GM12801 (cell line): ENCODE results near the gene KRTAP9-7.
"Not testable (repeated sequence)": the region's sequence is repeated elsewhere in the genome, so short reads cannot be mapped to it uniquely, and the experiment has no call there.

Experiments
- TF ChIP-seq, protein P1 (sequence below): IDR thresholded peaks from one replicate; pipeline ENCODE4 v1.5.1; 2011; ENCODE audit warnings: control low read depth; ENCODE audit not compliant: insufficient read length; ENCODE audit errors: extremely low read depth

KRTAP9-7 gene, protein sequence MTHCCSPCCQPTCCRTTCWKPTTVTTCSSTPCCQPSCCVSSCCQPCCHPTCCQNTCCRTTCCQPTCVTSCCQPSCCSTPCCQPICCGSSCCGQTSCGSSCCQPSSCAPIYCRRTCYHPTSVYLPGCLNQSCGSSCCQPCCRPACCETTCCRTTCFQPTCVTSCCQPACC

DNA sequence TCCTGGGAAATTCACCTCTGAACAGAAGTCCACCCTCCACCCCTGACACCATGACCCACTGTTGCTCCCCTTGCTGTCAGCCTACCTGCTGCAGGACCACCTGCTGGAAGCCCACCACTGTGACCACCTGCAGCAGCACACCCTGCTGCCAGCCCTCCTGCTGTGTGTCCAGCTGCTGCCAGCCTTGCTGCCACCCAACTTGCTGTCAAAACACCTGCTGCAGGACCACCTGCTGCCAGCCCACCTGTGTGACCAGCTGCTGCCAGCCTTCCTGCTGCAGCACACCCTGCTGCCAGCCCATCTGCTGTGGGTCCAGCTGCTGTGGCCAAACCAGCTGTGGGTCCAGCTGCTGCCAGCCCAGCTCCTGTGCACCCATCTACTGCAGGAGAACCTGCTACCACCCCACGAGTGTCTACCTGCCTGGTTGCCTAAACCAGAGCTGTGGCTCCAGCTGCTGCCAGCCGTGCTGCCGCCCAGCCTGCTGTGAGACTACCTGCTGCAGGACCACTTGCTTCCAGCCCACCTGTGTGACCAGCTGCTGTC is at the start of gene KRTAP9-7:
Gene KRTAP9-7, plus strand, starts transcription at position 51 of the 543 bp plus-strand sequence. Its CDS starts 0 bp downstream, at position 51.
- TF ChIP-seq, protein P1, sequence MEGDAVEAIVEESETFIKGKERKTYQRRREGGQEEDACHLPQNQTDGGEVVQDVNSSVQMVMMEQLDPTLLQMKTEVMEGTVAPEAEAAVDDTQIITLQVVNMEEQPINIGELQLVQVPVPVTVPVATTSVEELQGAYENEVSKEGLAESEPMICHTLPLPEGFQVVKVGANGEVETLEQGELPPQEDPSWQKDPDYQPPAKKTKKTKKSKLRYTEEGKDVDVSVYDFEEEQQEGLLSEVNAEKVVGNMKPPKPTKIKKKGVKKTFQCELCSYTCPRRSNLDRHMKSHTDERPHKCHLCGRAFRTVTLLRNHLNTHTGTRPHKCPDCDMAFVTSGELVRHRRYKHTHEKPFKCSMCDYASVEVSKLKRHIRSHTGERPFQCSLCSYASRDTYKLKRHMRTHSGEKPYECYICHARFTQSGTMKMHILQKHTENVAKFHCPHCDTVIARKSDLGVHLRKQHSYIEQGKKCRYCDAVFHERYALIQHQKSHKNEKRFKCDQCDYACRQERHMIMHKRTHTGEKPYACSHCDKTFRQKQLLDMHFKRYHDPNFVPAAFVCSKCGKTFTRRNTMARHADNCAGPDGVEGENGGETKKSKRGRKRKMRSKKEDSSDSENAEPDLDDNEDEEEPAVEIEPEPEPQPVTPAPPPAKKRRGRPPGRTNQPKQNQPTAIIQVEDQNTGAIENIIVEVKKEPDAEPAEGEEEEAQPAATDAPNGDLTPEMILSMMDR = not testable (repeated sequence)

DNA sequence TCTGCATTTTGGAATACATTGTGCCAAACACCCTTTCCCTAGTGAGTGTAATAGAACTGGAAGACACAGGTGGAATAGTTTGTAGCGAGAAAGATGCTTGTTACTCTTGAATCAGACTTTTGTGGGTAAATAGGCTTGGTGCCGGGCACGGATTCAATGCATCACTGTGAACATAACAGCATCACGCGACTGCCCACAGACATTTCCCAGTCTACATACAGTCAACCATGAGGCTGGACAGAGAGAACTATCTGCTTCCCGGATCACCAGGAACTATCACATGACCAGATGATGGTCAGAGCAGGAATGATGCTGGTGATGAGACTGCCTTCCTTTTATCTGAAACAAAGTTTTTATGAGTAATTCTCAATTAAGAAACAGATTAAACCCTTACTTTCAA is 49.4 kb upstream of the KRTAP9-7 start:
- TF ChIP-seq, protein P1 = no peak

DNA sequence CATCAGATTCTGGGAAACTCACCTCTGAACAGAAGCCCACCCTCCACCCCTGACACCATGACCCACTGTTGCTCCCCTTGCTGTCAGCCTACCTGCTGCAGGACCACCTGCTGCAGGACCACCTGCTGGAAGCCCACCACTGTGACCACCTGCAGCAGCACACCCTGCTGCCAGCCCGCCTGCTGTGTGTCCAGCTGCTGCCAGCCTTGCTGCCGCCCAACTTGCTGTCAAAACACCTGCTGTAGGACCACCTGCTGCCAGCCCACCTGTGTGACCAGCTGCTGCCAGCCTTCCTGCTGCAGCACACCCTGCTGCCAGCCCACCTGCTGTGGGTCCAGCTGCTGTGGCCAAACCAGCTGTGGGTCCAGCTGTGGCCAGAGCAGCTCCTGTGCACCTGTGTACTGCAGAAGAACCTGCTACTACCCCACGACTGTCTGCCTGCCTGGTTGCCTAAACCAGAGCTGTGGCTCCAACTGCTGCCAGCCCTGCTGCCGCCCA is 48.9 kb upstream of the KRTAP9-7 start, which contains the start of gene KRTAP9-2:
Gene KRTAP9-2, plus strand, starts transcription at position 51 of the 498 bp plus-strand sequence. Its CDS starts 7 bp downstream, at position 58.
- TF ChIP-seq, protein P1 = not testable (repeated sequence)

DNA sequence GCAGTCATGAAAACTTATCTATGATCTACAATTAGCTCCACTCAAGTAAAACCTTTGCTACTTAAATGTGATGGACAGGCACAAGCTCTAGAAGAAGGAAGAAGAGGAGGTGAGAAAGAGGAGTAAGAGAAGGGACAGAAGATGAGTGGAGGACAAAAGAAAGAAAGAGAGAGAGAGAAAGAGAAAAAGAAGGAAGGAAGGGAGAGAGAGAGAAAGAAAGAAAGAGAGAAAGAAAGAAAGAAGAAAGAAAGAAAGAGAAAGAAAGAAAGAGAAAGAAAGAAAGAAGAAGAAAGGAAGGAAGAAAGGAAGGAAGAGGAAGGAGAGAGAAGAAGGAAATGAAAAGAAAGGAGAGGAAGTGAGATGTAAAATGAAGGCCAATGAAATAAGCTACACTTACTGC is 45.4 kb upstream of the KRTAP9-7 start:
- TF ChIP-seq, protein P1 = no peak

DNA sequence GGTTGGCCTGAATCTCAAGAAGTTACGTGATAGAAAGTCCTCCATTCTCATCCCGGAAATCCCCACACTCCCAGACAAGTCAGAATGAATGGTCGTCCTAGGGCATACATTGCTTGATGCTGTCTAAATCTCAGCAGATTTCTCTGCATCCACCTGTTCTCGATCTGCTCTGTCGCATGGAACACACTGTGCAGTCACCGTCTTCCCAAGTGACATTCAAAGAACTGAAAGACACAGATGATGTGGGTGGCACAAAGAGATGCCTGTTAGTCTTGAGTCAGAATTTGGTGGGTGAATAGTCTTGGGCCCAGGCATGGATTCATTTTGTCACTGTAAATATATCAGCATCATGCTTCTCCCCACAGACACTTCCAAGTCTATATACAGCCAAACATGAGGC is 43.8 kb upstream of the KRTAP9-7 start:
- TF ChIP-seq, protein P1 = no peak

DNA sequence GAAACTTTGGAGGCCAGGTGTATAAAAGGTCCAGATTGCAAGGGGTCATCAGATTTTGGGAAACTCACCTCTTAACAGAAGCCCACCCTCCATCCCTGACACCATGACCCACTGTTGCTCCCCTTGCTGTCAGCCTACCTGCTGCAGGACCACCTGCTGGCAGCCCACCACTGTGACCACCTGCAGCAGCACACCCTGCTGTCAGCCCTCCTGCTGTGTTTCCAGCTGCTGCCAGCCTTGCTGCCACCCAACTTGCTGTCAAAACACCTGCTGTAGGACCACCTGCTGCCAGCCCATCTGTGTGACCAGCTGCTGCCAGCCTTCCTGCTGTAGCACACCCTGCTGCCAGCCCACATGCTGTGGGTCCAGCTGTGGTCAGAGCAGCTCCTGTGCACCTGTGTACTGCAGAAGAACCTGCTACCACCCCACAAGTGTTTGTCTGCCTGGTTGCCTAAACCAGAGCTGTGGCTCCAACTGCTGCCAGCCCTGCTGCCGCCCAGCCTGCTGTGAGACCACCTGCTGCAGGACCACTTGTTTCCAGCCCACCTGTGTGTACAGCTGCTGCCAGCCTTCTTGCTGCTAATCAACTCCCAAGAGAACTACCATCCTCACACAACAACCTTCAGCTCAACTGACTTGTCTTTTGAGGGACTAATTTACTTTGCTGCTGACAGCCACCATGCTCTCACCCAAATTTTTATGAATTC is 42.9 kb upstream of the KRTAP9-7 start, which contains the start of gene KRTAP9-3:
Gene KRTAP9-3, plus strand, starts transcription at position 51 of the 707 bp plus-strand sequence. Its CDS starts 53 bp downstream, at position 104.
- TF ChIP-seq, protein P1 = not testable (repeated sequence)

DNA sequence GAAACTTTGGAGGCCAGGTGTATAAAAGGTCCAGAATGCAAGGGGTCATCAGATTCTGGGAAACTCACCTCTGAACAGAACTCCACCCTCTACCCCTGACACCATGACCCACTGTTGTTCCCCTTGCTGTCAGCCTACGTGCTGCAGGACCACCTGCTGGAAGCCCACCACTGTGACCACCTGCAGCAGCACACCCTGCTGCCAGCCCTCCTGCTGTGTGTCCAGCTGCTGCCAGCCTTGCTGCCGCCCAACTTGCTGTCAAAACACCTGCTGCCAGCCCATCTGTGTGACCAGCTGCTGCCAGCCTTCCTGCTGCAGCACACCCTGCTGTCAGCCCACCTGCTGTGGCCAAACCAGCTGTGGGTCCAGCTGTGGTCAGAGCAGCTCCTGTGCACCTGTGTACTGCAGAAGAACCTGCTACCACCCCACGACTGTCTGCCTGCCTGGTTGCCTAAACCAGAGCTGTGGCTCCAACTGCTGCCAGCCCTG is 37.5 kb upstream of the KRTAP9-7 start, which contains the start of gene KRTAP9-8:
Gene KRTAP9-8, plus strand, starts transcription at position 51 of the 489 bp plus-strand sequence. Its CDS starts 53 bp downstream, at position 104.
- TF ChIP-seq, protein P1 = not testable (repeated sequence)
